ENCODE data around the gene VPS35L. TPM values are rescaled to one million over a fixed set of nuclear protein-coding genes. Genes with fewer than 3 reads are reported as not detected.

Gene VPS35L
- total RNA-seq, 1 donor from 2014 or later, result 37.8 TPM

- Mint-ChIP-seq H3K27me3 (no peaks in the 10 kb centered on the region), H3K4me3 (no peak overlapping the region), H3K27ac (no peak overlapping the region), H3K9me3 (no peaks in the 10 kb centered on the region), H3K4me1 (no peaks in the 10 kb centered on the region), H3K36me3 (ENCODE audit: low read depth) (peaks cover 4% of the 10 kb centered on the region)
- no peak for DNase-seq
- intact Hi-C loops (cut with micrococcal nuclease), result no loop called here
Measured at GRCh38 chr16:19618876-19619275, 63.4 kb downstream of the VPS35L start.

- Mint-ChIP-seq H3K9me3 (no peaks in the 10 kb centered on the region), H3K27me3 (no peaks in the 10 kb centered on the region), H3K4me3 (no peak overlapping the region), H3K27ac (no peak overlapping the region), H3K4me1 (no peaks in the 10 kb centered on the region), H3K36me3 (ENCODE audit: low read depth) (peaks cover 7% of the 10 kb centered on the region)
- intact Hi-C loops (cut with micrococcal nuclease), result no loop called here
- DNase-seq, result no peak
Measured at GRCh38 chr16:19621445-19621844, 65.9 kb downstream of the VPS35L start.

GRCh38 chr16:19625039-19625438 is 69.5 kb downstream of the VPS35L start:
- Mint-ChIP-seq H3K9me3 (no peaks in the 10 kb centered on the region), H3K4me1 (no peaks in the 10 kb centered on the region), H3K4me3 (no peak overlapping the region), H3K36me3 (ENCODE audit: low read depth) (peaks cover 19% of the 10 kb centered on the region), H3K27me3 (no peaks in the 10 kb centered on the region), H3K27ac (no peak overlapping the region)
- DNase-seq, result no peak
- intact Hi-C loops (cut with micrococcal nuclease), result no loop called here

GRCh38 chr16:19636436-19637267 is 81.1 kb downstream of the VPS35L start:
- Mint-ChIP-seq H3K9me3 (no peaks in the 10 kb centered on the region), H3K36me3 (ENCODE audit: low read depth) (peaks cover 34% of the 10 kb centered on the region), H3K27me3 (no peaks in the 10 kb centered on the region), H3K27ac (no peak overlapping the region), H3K4me3 (no peak overlapping the region), H3K4me1 (peaks cover 10% of the 10 kb centered on the region)
- no peak for DNase-seq
- intact Hi-C loops (cut with micrococcal nuclease), result no loop called here

GRCh38 chr16:19639986-19640421 is 84.5 kb downstream of the VPS35L start:
- DNase-seq, result peak; percentile 58
- Mint-ChIP-seq H3K27me3 (no peaks in the 10 kb centered on the region), H3K9me3 (no peaks in the 10 kb centered on the region), H3K4me3 (no peak overlapping the region), H3K4me1 (peaks cover 10% of the 10 kb centered on the region), H3K27ac (no peak overlapping the region), H3K36me3 (ENCODE audit: low read depth) (peaks cover 26% of the 10 kb centered on the region)
- intact Hi-C loops (cut with micrococcal nuclease), result no loop called here

- H3K36me3 Mint-ChIP-seq (ENCODE audit: low read depth), result peaks cover 21% of the 10 kb centered on the region
- H3K4me1 Mint-ChIP-seq, result peaks cover 10% of the 10 kb centered on the region
- intact Hi-C loops (cut with micrococcal nuclease), result no loop called here
- no peaks in the 10 kb centered on the region for H3K27me3 Mint-ChIP-seq
- DNase-seq, result no peak
- H3K4me3 Mint-ChIP-seq, result no peak overlapping the region
- no peaks in the 10 kb centered on the region for H3K9me3 Mint-ChIP-seq
- H3K27ac Mint-ChIP-seq, result no peak overlapping the region
Measured at GRCh38 chr16:19642501-19642900, 87.0 kb downstream of the VPS35L start.

GRCh38 chr16:19644877-19645276 is 89.4 kb downstream of the VPS35L start:
- Mint-ChIP-seq H3K27ac (no peak overlapping the region), H3K36me3 (ENCODE audit: low read depth) (peaks cover 15% of the 10 kb centered on the region), H3K4me1 (peaks cover 7% of the 10 kb centered on the region), H3K27me3 (no peaks in the 10 kb centered on the region), H3K4me3 (no peak overlapping the region), H3K9me3 (no peaks in the 10 kb centered on the region)
- intact Hi-C loops (cut with micrococcal nuclease), result no loop called here
- DNase-seq, result no peak

GRCh38 chr16:19645557-19645981 is 90.1 kb downstream of the VPS35L start:
- no peaks in the 10 kb centered on the region for H3K9me3 Mint-ChIP-seq
- H3K4me3 Mint-ChIP-seq, result no peak overlapping the region
- H3K27ac Mint-ChIP-seq, result no peak overlapping the region
- H3K27me3 Mint-ChIP-seq, result no peaks in the 10 kb centered on the region
- DNase-seq, result no peak
- intact Hi-C loops (cut with micrococcal nuclease), result no loop called here
- H3K4me1 Mint-ChIP-seq, result peaks cover 2% of the 10 kb centered on the region
- H3K36me3 Mint-ChIP-seq (ENCODE audit: low read depth), result peaks cover 12% of the 10 kb centered on the region

- H3K27me3 Mint-ChIP-seq, result no peaks in the 10 kb centered on the region
- intact Hi-C loops (cut with micrococcal nuclease), result no loop called here
- no peak for DNase-seq
- no peaks in the 10 kb centered on the region for H3K4me1 Mint-ChIP-seq
- H3K36me3 Mint-ChIP-seq (ENCODE audit: low read depth), result peaks cover 21% of the 10 kb centered on the region
- H3K27ac Mint-ChIP-seq, result no peak overlapping the region
- no peaks in the 10 kb centered on the region for H3K9me3 Mint-ChIP-seq
- H3K4me3 Mint-ChIP-seq, result no peak overlapping the region
Measured at GRCh38 chr16:19649980-19650379, 94.5 kb downstream of the VPS35L start.

- Mint-ChIP-seq H3K4me3 (no peak overlapping the region), H3K36me3 (ENCODE audit: low read depth) (peaks cover 24% of the 10 kb centered on the region), H3K27me3 (no peaks in the 10 kb centered on the region), H3K27ac (no peak overlapping the region), H3K9me3 (no peaks in the 10 kb centered on the region), H3K4me1 (no peaks in the 10 kb centered on the region)
- intact Hi-C loops (cut with micrococcal nuclease), result no loop called here
- DNase-seq, result no peak
Measured at GRCh38 chr16:19654147-19654546, 98.6 kb downstream of the VPS35L start.

GRCh38 chr16:19655242-19655777 is 99.8 kb downstream of the VPS35L start:
- Mint-ChIP-seq H3K27me3 (no peaks in the 10 kb centered on the region), H3K27ac (no peak overlapping the region), H3K4me1 (no peaks in the 10 kb centered on the region), H3K9me3 (no peaks in the 10 kb centered on the region), H3K36me3 (ENCODE audit: low read depth) (peaks cover 23% of the 10 kb centered on the region), H3K4me3 (no peak overlapping the region)
- intact Hi-C loops (cut with micrococcal nuclease), result no loop called here
- DNase-seq, result no peak

GRCh38 chr16:19657831-19658230 is 102.3 kb downstream of the VPS35L start:
- Mint-ChIP-seq H3K27ac (no peak overlapping the region), H3K4me1 (no peaks in the 10 kb centered on the region), H3K9me3 (no peaks in the 10 kb centered on the region), H3K27me3 (no peaks in the 10 kb centered on the region), H3K4me3 (no peak overlapping the region), H3K36me3 (ENCODE audit: low read depth) (peaks cover 21% of the 10 kb centered on the region)
- intact Hi-C loops (cut with micrococcal nuclease), result no loop called here
- DNase-seq, result no peak

GRCh38 chr16:19659554-19659953 is 104.1 kb downstream of the VPS35L start:
- Mint-ChIP-seq H3K9me3 (no peaks in the 10 kb centered on the region), H3K27me3 (no peaks in the 10 kb centered on the region), H3K4me3 (no peak overlapping the region), H3K4me1 (no peaks in the 10 kb centered on the region), H3K36me3 (ENCODE audit: low read depth) (peaks cover 20% of the 10 kb centered on the region), H3K27ac (no peak overlapping the region)
- intact Hi-C loops (cut with micrococcal nuclease), result no loop called here
- no peak for DNase-seq

- Mint-ChIP-seq H3K9me3 (peaks cover 4% of the 10 kb centered on the region), H3K27me3 (no peaks in the 10 kb centered on the region), H3K4me3 (no peak overlapping the region), H3K4me1 (no peaks in the 10 kb centered on the region), H3K27ac (peak overlapping the region; percentile 6), H3K36me3 (ENCODE audit: low read depth) (peaks cover 24% of the 10 kb centered on the region)
- DNase-seq, result no peak
- intact Hi-C loops (cut with micrococcal nuclease), result no loop called here
Measured at GRCh38 chr16:19660432-19660831, 104.9 kb downstream of the VPS35L start.

Data from activated CD4-positive, alpha-beta T cell treated with anti-CD3 and anti-CD28 coated beads, Interleukin-2, amount 10 ng/mL, durations not matched to agents 24 days and 14 days (primary cell).